GM20431 (cell line): ENCODE measurements around the gene TLE2.
"Not testable (repeated sequence)": the region's sequence is repeated elsewhere in the genome, so short reads cannot be mapped to it uniquely, and the experiment has no call there.

ENCODE experiments used
- in situ Hi-C: fragments of 300-500 bp; cut with MseI, MboI; formaldehyde crosslinking; loops from one replicate; pipeline ENCODE4 v1.15.0; 2020; ENCODE audit warnings: low sequenced_read_pairs; ENCODE audit not compliant: unreplicated experiment

Gene TLE2

GRCh38 chr19:3039125-3039524 lies 10.0 kb upstream of the TLE2 start:
- in situ Hi-C loops = no loop called here

GRCh38 chr19:3038214-3038613 lies 9.1 kb upstream of the TLE2 start:
- in situ Hi-C loops = no loop called here

GRCh38 chr19:3036977-3037544 lies 8.0 kb upstream of the TLE2 start:
- in situ Hi-C loops = not testable (repeated sequence)

GRCh38 chr19:3036119-3036976 lies 7.3 kb upstream of the TLE2 start:
- in situ Hi-C loops = no loop called here

- in situ Hi-C loops = no loop called here
These were observed 6.5 kb upstream of the TLE2 start for GRCh38 chr19:3035542-3036118.

- in situ Hi-C loops = no loop called here
These were observed 5.8 kb upstream of the TLE2 start for GRCh38 chr19:3034656-3035541.

- in situ Hi-C loops = no loop called here
These were observed 5.3 kb upstream of the TLE2 start for GRCh38 chr19:3034406-3034655.

GRCh38 chr19:3033595-3034405 lies 4.7 kb upstream of the TLE2 start:
- in situ Hi-C loops = no loop called here

GRCh38 chr19:3031607-3031867 lies 2.5 kb upstream of the TLE2 start:
- in situ Hi-C loops = no loop called here

- in situ Hi-C loops = no loop called here
These were observed 595 bp downstream of the TLE2 start for GRCh38 chr19:3028305-3029064.

- in situ Hi-C loops = no loop called here
These were observed 1.1 kb downstream of the TLE2 start for GRCh38 chr19:3027981-3028304.

GRCh38 chr19:3027292-3027691 lies 1.8 kb downstream of the TLE2 start:
- in situ Hi-C loops = no loop called here

GRCh38 chr19:3026768-3027167 lies 2.3 kb downstream of the TLE2 start:
- in situ Hi-C loops = no loop called here

GRCh38 chr19:3025549-3025886 lies 3.6 kb downstream of the TLE2 start:
- in situ Hi-C loops = no loop called here

GRCh38 chr19:3024870-3025548 lies 4.1 kb downstream of the TLE2 start:
- in situ Hi-C loops = no loop called here

GRCh38 chr19:3024509-3024869 lies 4.6 kb downstream of the TLE2 start:
- in situ Hi-C loops = no loop called here

GRCh38 chr19:3020321-3020960 lies 8.6 kb downstream of the TLE2 start:
- in situ Hi-C loops = no loop called here

- in situ Hi-C loops = no loop called here
These were observed 9.7 kb downstream of the TLE2 start for GRCh38 chr19:3019211-3019854.
